ENCODE measurements around the gene SRGAP3.

The SRGAP3 gene

GRCh38 chr3:9107738-9108137 lies 141.7 kb downstream of the SRGAP3 start:
- FAIRE-seq (no peak), DNase-seq (ENCODE audit: insufficient read length) (no peak)
- TF ChIP-seq TAF1 (IDR thresholded peaks at IDR 0.05; ENCODE audit: borderline replicate concordance, low read depth, low read length) = no peak
- TF ChIP-seq POLR2AphosphoS5 (IDR thresholded peaks at IDR 0.05; ENCODE audit: low read depth, low read length) = no peak
- no peak for TF ChIP-seq POLR2A (IDR thresholded peaks at IDR 0.05; ENCODE audit: low read depth, low read length)

GRCh38 chr3:9105421-9105820 lies 144.0 kb downstream of the SRGAP3 start:
- DNase-seq (ENCODE audit: insufficient read length) = no peak

GRCh38 chr3:9104121-9104520 lies 145.3 kb downstream of the SRGAP3 start:
- TF ChIP-seq TAF1 (IDR thresholded peaks at IDR 0.05; ENCODE audit: borderline replicate concordance, low read depth, low read length) (no peak), POLR2A (IDR thresholded peaks at IDR 0.05; ENCODE audit: low read depth, low read length) (no peak), POLR2AphosphoS5 (IDR thresholded peaks at IDR 0.05; ENCODE audit: low read depth, low read length) (no peak)
- FAIRE-seq (no peak), DNase-seq (ENCODE audit: insufficient read length) (no peak)

More at GRCh38 chr3:9105421-9105820, 144.0 kb downstream of the SRGAP3 start:
- no peak for FAIRE-seq
- TF ChIP-seq POLR2A (IDR thresholded peaks at IDR 0.05; ENCODE audit: low read depth, low read length) (no peak), TAF1 (IDR thresholded peaks at IDR 0.05; ENCODE audit: borderline replicate concordance, low read depth, low read length) (no peak), POLR2AphosphoS5 (IDR thresholded peaks at IDR 0.05; ENCODE audit: low read depth, low read length) (no peak)

GRCh38 chr3:9102240-9102981 lies 147.0 kb downstream of the SRGAP3 start:
- FAIRE-seq (no peak), DNase-seq (ENCODE audit: insufficient read length) (no peak)
- TF ChIP-seq TAF1 (IDR thresholded peaks at IDR 0.05; ENCODE audit: borderline replicate concordance, low read depth, low read length) = no peak
- no peak for TF ChIP-seq POLR2A (IDR thresholded peaks at IDR 0.05; ENCODE audit: low read depth, low read length)
- no peak for TF ChIP-seq POLR2AphosphoS5 (IDR thresholded peaks at IDR 0.05; ENCODE audit: low read depth, low read length)

- DNase-seq (ENCODE audit: insufficient read length) (no peak), FAIRE-seq (no peak)
- TF ChIP-seq TAF1 (IDR thresholded peaks at IDR 0.05; ENCODE audit: borderline replicate concordance, low read depth, low read length) (no peak), POLR2A (IDR thresholded peaks at IDR 0.05; ENCODE audit: low read depth, low read length) (no peak), POLR2AphosphoS5 (IDR thresholded peaks at IDR 0.05; ENCODE audit: low read depth, low read length) (no peak)
Measured at GRCh38 chr3:9101286-9101685, 148.2 kb downstream of the SRGAP3 start.

GRCh38 chr3:9100513-9100894 lies 148.9 kb downstream of the SRGAP3 start:
- FAIRE-seq = peak; percentile 57
- DNase-seq (ENCODE audit: insufficient read length) = no peak
- TF ChIP-seq POLR2A (IDR thresholded peaks at IDR 0.05; ENCODE audit: low read depth, low read length) = no peak
- no peak for TF ChIP-seq POLR2AphosphoS5 (IDR thresholded peaks at IDR 0.05; ENCODE audit: low read depth, low read length)
- TF ChIP-seq TAF1 (IDR thresholded peaks at IDR 0.05; ENCODE audit: borderline replicate concordance, low read depth, low read length) = no peak

- no peak for TF ChIP-seq POLR2A (IDR thresholded peaks at IDR 0.05; ENCODE audit: low read depth, low read length)
- no peak for TF ChIP-seq TAF1 (IDR thresholded peaks at IDR 0.05; ENCODE audit: borderline replicate concordance, low read depth, low read length)
- no peak for TF ChIP-seq POLR2AphosphoS5 (IDR thresholded peaks at IDR 0.05; ENCODE audit: low read depth, low read length)
- DNase-seq (ENCODE audit: insufficient read length) (no peak), FAIRE-seq (no peak)
Measured at GRCh38 chr3:9099702-9100512, 149.5 kb downstream of the SRGAP3 start.

- TF ChIP-seq POLR2AphosphoS5 (IDR thresholded peaks at IDR 0.05; ENCODE audit: low read depth, low read length) (no peak), POLR2A (IDR thresholded peaks at IDR 0.05; ENCODE audit: low read depth, low read length) (no peak), TAF1 (IDR thresholded peaks at IDR 0.05; ENCODE audit: borderline replicate concordance, low read depth, low read length) (no peak)
- DNase-seq (ENCODE audit: insufficient read length) (no peak), FAIRE-seq (no peak)
Measured at GRCh38 chr3:9098716-9099675, 150.4 kb downstream of the SRGAP3 start.

- TF ChIP-seq POLR2A (IDR thresholded peaks at IDR 0.05; ENCODE audit: low read depth, low read length) (no peak), TAF1 (IDR thresholded peaks at IDR 0.05; ENCODE audit: borderline replicate concordance, low read depth, low read length) (no peak), POLR2AphosphoS5 (IDR thresholded peaks at IDR 0.05; ENCODE audit: low read depth, low read length) (no peak)
- no peak for DNase-seq (ENCODE audit: insufficient read length)
- FAIRE-seq = no peak
Measured at GRCh38 chr3:9097495-9097894, 152.0 kb downstream of the SRGAP3 start.

- DNase-seq (ENCODE audit: insufficient read length) (no peak), FAIRE-seq (no peak)
- TF ChIP-seq POLR2AphosphoS5 (IDR thresholded peaks at IDR 0.05; ENCODE audit: low read depth, low read length) (no peak), TAF1 (IDR thresholded peaks at IDR 0.05; ENCODE audit: borderline replicate concordance, low read depth, low read length) (no peak)
Measured at GRCh38 chr3:9091486-9092235, 157.8 kb downstream of the SRGAP3 start.
